SK-N-SH treated with all-trans-retinoic acid at 6 μM for 48 hours (cell line): ENCODE measurements around the gene S1PR4.

Experiments used
- ATAC-seq: fragments of 200-7000 bp; cut with Tn5 transposase; 3 replicates; pipeline ENCODE4 v1.9.1; 2020; ENCODE audit warnings: mild to moderate bottlenecking, moderate library complexity
- ARNTL ChIP-seq: fragments of 450-650 bp; formaldehyde crosslinking; IDR thresholded peaks from 2 replicates; pipeline ENCODE4 v1.5.0; 2020; ENCODE audit warnings: low read depth, mild to moderate bottlenecking, moderate library complexity, borderline replicate concordance
- BACH2 ChIP-seq: fragments of 250-450 bp; sonication (Bioruptor Pico); IDR thresholded peaks from 2 replicates; pipeline ENCODE4 v1.9.0; 2021; ENCODE audit warnings: mild to moderate bottlenecking, borderline replicate concordance
- CSDC2 ChIP-seq: fragments of 250-450 bp; sonication (Bioruptor Pico); IDR thresholded peaks from 2 replicates; pipeline ENCODE4 v1.5.0; 2020; ENCODE audit warnings: mild to moderate bottlenecking, moderate library complexity
- ESRRG ChIP-seq: fragments of 250-450 bp; sonication (Bioruptor Pico); IDR thresholded peaks from 2 replicates; pipeline ENCODE4 v1.6.1; 2021; ENCODE audit warnings: mild to moderate bottlenecking
- GLIS3 ChIP-seq: fragments of 250-450 bp; sonication (Bioruptor Pico); IDR thresholded peaks from 2 replicates; pipeline ENCODE4 v1.5.0; 2020; ENCODE audit warnings: mild to moderate bottlenecking, moderate library complexity
- ISL1 ChIP-seq: fragments of 250-450 bp; sonication (Bioruptor Pico); IDR thresholded peaks from 2 replicates; pipeline ENCODE4 v2.1.2; 2022; ENCODE audit warnings: mild to moderate bottlenecking, moderate library complexity
- OSR1 ChIP-seq: fragments of 250-450 bp; sonication (Bioruptor Pico); IDR thresholded peaks from 2 replicates; pipeline ENCODE4 v1.8.0; 2022; ENCODE audit warnings: moderate library complexity, mild to moderate bottlenecking, inconsistent platforms
- PATZ1 ChIP-seq: fragments of 250-450 bp; sonication (Bioruptor Pico); IDR thresholded peaks from 2 replicates; pipeline ENCODE4 v1.8.0; 2020; ENCODE audit warnings: mild to moderate bottlenecking, moderate library complexity, borderline replicate concordance
- PPARA ChIP-seq: fragments of 250-450 bp; sonication (Bioruptor Pico); IDR thresholded peaks from 2 replicates; pipeline ENCODE4 v1.5.0; 2020; ENCODE audit warnings: mild to moderate bottlenecking, borderline replicate concordance
- RARB ChIP-seq: fragments of 250-450 bp; sonication (Bioruptor Pico); IDR thresholded peaks from 2 replicates; pipeline ENCODE4 v1.8.0; 2021; ENCODE audit warnings: mild to moderate bottlenecking, moderate library complexity
- SNAI2 ChIP-seq: fragments of 250-450 bp; sonication (Bioruptor Pico); IDR thresholded peaks from 2 replicates; pipeline ENCODE4 v1.5.0; 2020; ENCODE audit warnings: mild to moderate bottlenecking, moderate library complexity
- TCF4 ChIP-seq: fragments of 250-450 bp; sonication (Bioruptor Pico); IDR thresholded peaks from 2 replicates; pipeline ENCODE4 v1.8.0; 2021; ENCODE audit warnings: mild to moderate bottlenecking, moderate library complexity, borderline replicate concordance
- TOX ChIP-seq: fragments of 250-450 bp; sonication (Bioruptor Pico); IDR thresholded peaks from 2 replicates; pipeline ENCODE4 v1.8.0; 2021; ENCODE audit warnings: mild to moderate bottlenecking, moderate library complexity, borderline replicate concordance
- ZC3H10 ChIP-seq: fragments of 250-450 bp; sonication (Bioruptor Pico); IDR thresholded peaks from 2 replicates; pipeline ENCODE4 v1.5.1; 2021; ENCODE audit warnings: mild to moderate bottlenecking, moderate library complexity
- ZFP3 ChIP-seq: fragments of 250-450 bp; sonication (Bioruptor Pico); IDR thresholded peaks from 2 replicates; pipeline ENCODE4 v1.5.0; 2020; ENCODE audit warnings: mild to moderate bottlenecking, moderate library complexity
- ZFP30 ChIP-seq: fragments of 450-650 bp; formaldehyde crosslinking; IDR thresholded peaks from 2 replicates; pipeline ENCODE4 v1.5.0; 2022; ENCODE audit warnings: mild to moderate bottlenecking, moderate library complexity
- ZNF565 ChIP-seq: fragments of 450-650 bp; formaldehyde crosslinking; conservative IDR thresholded peaks from 2 replicates; pipeline ENCODE4 v1.5.0; 2020; ENCODE audit warnings: low read depth, mild to moderate bottlenecking, moderate library complexity
- ZNF70 ChIP-seq: fragments of 450-650 bp; formaldehyde crosslinking; IDR thresholded peaks from 2 replicates; pipeline ENCODE4 v1.5.0; 2020; ENCODE audit warnings: mild to moderate bottlenecking, moderate library complexity
- ZNF8 ChIP-seq: fragments of 450-650 bp; formaldehyde crosslinking; IDR thresholded peaks from 2 replicates; pipeline ENCODE4 v1.5.0; 2020; ENCODE audit warnings: mild to moderate bottlenecking, moderate library complexity
- TF ChIP-seq, protein P1 (sequence below): fragments of 250-450 bp; sonication (Bioruptor Pico); IDR thresholded peaks from 2 replicates; pipeline ENCODE4 v1.8.0; 2021; ENCODE audit warnings: low read depth, mild to moderate bottlenecking, moderate library complexity, borderline replicate concordance
- TF ChIP-seq, protein P2 (sequence below): fragments of 250-450 bp; sonication (Bioruptor Pico); IDR thresholded peaks from 2 replicates; pipeline ENCODE4 v1.5.1; 2020; ENCODE audit warnings: low read depth, mild to moderate bottlenecking, moderate library complexity
- TF ChIP-seq, protein P3 (sequence below): fragments of 250-450 bp; sonication (Bioruptor Pico); IDR thresholded peaks from 2 replicates; pipeline ENCODE4 v1.5.1; 2021; ENCODE audit warnings: mild to moderate bottlenecking, moderate library complexity
- TF ChIP-seq, protein P4 (sequence below): fragments of 250-450 bp; sonication (Bioruptor Pico); IDR thresholded peaks from 2 replicates; pipeline ENCODE4 v1.5.0; 2020; ENCODE audit warnings: mild to moderate bottlenecking, moderate library complexity

The S1PR4 gene

DNA sequence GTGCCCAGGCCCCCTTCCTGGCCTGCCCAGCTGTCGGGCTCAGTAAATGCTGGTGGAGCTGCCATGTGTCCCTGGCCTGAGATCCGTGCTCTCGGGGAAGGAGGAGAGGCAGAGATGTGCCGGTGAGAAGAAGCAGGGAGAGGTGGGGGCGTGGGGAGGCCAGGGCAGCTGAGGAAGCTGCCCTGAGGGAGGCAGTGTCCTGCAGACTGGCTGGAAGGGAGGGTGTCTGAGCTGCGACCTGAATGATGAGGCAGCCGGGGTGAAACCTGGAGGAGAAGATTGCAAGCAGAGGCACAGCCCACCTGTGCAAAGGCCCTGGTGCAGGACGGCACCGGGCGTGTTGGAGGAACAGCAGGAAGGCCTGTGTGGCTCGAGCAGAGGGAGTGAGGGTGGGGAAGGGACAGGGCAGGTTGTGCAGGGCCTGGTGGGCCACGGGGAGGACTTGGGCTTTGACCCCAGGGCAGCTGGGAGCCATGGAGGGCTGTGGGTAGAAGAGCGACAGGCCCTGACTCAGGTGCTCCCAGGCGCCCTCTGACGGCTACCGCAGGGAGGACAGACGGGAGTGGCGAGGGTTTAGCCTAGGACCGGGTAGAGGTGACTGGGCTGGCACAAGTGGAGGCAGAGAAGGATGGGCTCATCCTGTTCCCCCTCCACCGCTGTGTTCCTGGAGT is 31.9 kb downstream of the S1PR4 start:
- peak; percentile 85 for ATAC-seq
- TF ChIP-seq, protein P1, sequence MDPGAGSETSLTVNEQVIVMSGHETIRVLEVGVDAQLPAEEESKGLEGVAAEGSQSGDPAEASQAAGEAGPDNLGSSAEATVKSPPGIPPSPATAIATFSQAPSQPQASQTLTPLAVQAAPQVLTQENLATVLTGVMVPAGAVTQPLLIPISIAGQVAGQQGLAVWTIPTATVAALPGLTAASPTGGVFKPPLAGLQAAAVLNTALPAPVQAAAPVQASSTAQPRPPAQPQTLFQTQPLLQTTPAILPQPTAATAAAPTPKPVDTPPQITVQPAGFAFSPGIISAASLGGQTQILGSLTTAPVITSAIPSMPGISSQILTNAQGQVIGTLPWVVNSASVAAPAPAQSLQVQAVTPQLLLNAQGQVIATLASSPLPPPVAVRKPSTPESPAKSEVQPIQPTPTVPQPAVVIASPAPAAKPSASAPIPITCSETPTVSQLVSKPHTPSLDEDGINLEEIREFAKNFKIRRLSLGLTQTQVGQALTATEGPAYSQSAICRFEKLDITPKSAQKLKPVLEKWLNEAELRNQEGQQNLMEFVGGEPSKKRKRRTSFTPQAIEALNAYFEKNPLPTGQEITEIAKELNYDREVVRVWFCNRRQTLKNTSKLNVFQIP, result no peak
- TF ChIP-seq ZFP30 (CRISPR knock-in tag), result no peak
- no peak for TF ChIP-seq ISL1 (CRISPR knock-in tag)
- TF ChIP-seq GLIS3 (CRISPR knock-in tag), result 0 out of 2 replicates have a peak, but pooled peaks have one; percentile 22
- TF ChIP-seq, all 23 proteins: peak for 1

DNA sequence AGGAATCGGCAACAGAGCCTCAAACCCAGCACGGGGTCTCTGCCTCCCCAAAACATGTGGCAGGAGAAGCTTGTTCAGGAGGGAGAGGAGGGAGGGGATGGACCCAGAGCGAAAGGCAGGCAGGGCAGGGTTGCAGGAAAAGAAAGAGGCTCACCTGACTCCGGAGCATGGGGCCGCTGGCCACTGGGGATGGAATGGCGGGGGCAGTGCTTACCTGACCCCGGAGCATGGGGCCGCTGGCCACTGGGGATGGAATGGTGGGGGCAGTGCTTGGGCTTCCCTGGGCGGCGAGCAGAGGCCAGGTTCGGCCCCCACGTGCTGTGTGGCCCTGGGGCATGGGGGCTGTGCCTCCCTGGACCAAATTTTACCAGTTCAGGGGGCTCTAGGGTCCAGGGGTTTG is 32.6 kb downstream of the S1PR4 start:
- ATAC-seq, result peak; percentile 5; the same call in 1 of the 3 replicates
- no peak for TF ChIP-seq ZFP3
- no peak for TF ChIP-seq PATZ1
- TF ChIP-seq ARNTL, result no peak
- no peak for TF ChIP-seq TOX (CRISPR knock-in tag)
- TF ChIP-seq SNAI2 (CRISPR knock-in tag), result no peak
- no peak for TF ChIP-seq PPARA (CRISPR knock-in tag)
- TF ChIP-seq ZC3H10 (CRISPR knock-in tag), result no peak
- TF ChIP-seq ISL1 (CRISPR knock-in tag), result no peak
- no peak for TF ChIP-seq ESRRG
- TF ChIP-seq ZNF70 (CRISPR knock-in tag), result no peak
- no peak for TF ChIP-seq ZNF8 (CRISPR knock-in tag)
- TF ChIP-seq GLIS3 (CRISPR knock-in tag), result no peak
- TF ChIP-seq BACH2, result no peak
- TF ChIP-seq RARB (CRISPR knock-in tag), result no peak
- TF ChIP-seq, all 23 proteins: peak for 0

DNA sequence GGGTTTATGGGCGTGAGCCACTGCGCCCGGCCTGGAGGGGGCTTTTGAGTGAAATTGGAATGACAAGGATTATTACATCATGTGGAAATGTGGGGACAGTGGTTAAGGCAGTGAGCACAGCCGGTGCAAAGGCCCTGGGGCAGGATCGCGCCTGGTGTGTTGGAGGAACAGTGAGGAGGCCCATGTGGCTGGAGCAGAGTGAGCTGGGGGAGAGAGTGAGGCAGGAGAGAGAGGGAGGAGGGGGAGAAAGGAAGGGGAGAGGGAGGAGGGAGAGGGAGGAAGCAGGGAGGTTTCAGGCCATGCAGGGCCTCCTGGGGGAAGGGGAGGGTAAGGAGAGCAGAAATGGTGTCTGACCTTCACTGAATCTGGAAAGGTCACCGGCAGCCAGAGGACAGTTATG is 34.6 kb downstream of the S1PR4 start:
- TF ChIP-seq, protein P1, result no peak
- TF ChIP-seq RARB (CRISPR knock-in tag) (no peak), ZNF8 (CRISPR knock-in tag) (no peak), ZNF70 (CRISPR knock-in tag) (no peak), BACH2 (no peak), ZC3H10 (CRISPR knock-in tag) (no peak), GLIS3 (CRISPR knock-in tag) (no peak), OSR1 (CRISPR knock-in tag) (no peak), ESRRG (no peak), ZNF565 (CRISPR knock-in tag) (no peak), SNAI2 (CRISPR knock-in tag) (no peak), TCF4 (CRISPR knock-in tag) (no peak), CSDC2 (CRISPR knock-in tag) (no peak), TOX (CRISPR knock-in tag) (no peak), ZFP30 (CRISPR knock-in tag) (no peak), ARNTL (no peak)
- TF ChIP-seq, protein P2, sequence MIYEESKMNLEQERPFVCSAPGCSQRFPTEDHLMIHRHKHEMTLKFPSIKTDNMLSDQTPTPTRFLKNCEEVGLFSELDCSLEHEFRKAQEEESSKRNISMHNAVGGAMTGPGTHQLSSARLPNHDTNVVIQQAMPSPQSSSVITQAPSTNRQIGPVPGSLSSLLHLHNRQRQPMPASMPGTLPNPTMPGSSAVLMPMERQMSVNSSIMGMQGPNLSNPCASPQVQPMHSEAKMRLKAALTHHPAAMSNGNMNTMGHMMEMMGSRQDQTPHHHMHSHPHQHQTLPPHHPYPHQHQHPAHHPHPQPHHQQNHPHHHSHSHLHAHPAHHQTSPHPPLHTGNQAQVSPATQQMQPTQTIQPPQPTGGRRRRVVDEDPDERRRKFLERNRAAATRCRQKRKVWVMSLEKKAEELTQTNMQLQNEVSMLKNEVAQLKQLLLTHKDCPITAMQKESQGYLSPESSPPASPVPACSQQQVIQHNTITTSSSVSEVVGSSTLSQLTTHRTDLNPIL (CRISPR knock-in tag), result no peak
- TF ChIP-seq, protein P3, sequence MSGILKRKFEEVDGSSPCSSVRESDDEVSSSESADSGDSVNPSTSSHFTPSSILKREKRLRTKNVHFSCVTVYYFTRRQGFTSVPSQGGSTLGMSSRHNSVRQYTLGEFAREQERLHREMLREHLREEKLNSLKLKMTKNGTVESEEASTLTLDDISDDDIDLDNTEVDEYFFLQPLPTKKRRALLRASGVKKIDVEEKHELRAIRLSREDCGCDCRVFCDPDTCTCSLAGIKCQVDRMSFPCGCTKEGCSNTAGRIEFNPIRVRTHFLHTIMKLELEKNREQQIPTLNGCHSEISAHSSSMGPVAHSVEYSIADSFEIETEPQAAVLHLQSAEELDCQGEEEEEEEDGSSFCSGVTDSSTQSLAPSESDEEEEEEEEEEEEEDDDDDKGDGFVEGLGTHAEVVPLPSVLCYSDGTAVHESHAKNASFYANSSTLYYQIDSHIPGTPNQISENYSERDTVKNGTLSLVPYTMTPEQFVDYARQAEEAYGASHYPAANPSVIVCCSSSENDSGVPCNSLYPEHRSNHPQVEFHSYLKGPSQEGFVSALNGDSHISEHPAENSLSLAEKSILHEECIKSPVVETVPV (CRISPR knock-in tag), result no peak
- TF ChIP-seq, protein P4, sequence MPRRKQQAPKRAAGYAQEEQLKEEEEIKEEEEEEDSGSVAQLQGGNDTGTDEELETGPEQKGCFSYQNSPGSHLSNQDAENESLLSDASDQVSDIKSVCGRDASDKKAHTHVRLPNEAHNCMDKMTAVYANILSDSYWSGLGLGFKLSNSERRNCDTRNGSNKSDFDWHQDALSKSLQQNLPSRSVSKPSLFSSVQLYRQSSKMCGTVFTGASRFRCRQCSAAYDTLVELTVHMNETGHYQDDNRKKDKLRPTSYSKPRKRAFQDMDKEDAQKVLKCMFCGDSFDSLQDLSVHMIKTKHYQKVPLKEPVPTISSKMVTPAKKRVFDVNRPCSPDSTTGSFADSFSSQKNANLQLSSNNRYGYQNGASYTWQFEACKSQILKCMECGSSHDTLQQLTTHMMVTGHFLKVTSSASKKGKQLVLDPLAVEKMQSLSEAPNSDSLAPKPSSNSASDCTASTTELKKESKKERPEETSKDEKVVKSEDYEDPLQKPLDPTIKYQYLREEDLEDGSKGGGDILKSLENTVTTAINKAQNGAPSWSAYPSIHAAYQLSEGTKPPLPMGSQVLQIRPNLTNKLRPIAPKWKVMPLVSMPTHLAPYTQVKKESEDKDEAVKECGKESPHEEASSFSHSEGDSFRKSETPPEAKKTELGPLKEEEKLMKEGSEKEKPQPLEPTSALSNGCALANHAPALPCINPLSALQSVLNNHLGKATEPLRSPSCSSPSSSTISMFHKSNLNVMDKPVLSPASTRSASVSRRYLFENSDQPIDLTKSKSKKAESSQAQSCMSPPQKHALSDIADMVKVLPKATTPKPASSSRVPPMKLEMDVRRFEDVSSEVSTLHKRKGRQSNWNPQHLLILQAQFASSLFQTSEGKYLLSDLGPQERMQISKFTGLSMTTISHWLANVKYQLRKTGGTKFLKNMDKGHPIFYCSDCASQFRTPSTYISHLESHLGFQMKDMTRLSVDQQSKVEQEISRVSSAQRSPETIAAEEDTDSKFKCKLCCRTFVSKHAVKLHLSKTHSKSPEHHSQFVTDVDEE (CRISPR knock-in tag), result no peak

More for the DNA sequence above, 34.6 kb downstream of the S1PR4 start:
- ATAC-seq, result no peak
